Skeletal muscle cell (primary cell): Measurements from ENCODE around the gene KLF11.
"Not testable (repeated sequence)": the region's sequence is repeated elsewhere in the genome, so short reads cannot be mapped to it uniquely, and the experiment has no call there.

Source experiments
- DNase-seq: peaks from one replicate; pipeline ENCODE4 v3.0.0-alpha.2; 2010; ENCODE audit warnings: low read depth
- H3K4me3 ChIP-seq: 2 replicates; pipeline ENCODE4 v1.5.1; 2011; ENCODE audit warnings: low read depth, mild to moderate bottlenecking, control low read depth, low read length, moderate library complexity

Gene KLF11

DNA sequence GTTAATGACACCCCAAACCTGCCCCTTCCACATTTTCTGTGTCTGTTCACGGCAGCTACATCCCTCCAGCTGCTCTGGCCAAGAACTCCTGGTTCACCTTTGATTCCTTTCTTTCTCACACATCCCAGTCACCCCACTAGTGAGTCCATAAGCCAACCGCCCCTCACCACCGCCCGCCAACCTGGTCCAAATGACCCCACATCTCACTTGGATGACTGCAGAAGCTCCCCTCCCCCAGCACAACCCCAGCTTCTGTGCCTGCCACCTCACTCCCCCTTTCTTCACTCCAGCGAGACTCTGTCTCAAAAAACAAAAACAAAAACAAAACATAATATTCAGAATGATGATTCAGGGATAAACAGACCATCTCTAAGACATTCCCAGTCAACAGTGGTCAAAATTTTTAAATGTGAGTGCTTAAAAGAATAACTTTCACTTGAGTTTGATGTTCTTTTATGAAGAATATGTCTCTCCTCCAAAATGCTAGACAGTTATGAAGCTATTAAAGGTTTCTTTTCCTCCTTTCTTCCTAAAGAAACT is 33.7 kb downstream of the KLF11 start:
- H3K4me3 ChIP-seq = no peak overlapping the region
- no peak for DNase-seq

GRCh38 chr2:10078001-10078400 is 34.7 kb downstream of the KLF11 start:
- DNase-seq = no peak
- no peak overlapping the region for H3K4me3 ChIP-seq

DNA sequence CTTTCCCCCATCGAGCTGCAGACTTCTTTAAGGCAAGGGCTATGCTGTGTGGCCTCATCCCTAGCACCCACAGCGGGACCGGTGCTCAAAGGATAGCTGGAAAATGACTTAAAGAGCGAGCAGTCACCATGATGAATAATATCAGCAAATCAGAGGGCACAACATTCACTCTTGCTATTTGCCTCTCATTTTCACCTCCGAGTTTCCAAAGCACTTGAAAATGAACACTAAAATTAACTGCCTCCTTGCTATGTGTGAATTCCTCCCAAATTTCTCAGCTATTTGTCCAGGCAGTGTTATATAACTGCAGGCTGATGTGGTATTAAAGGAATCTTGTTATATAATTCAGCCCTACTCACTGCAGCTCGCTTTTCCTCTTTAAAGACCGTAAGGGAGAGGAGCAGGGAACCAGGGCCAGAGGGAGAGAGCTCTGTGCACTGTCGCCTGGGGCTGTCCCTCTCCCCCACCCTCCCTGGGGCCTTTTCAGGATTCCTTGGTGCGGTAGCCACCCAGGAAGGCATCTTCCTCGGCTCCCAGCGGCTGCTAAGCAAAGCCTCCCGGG is 35.4 kb downstream of the KLF11 start:
- H3K4me3 ChIP-seq = peak overlapping the region; percentile 44
- DNase-seq = no peak

GRCh38 chr2:10079266-10079869 is 36.0 kb downstream of the KLF11 start:
- DNase-seq = peak; percentile 29
- H3K4me3 ChIP-seq = peak overlapping the region; percentile 44

- no peak for DNase-seq
- H3K4me3 ChIP-seq = peak within 1 kb of the TSS; percentile 44
Observed at GRCh38 chr2:10079870-10080535, 36.7 kb downstream of the KLF11 start, which contains the start of gene CYS1. Gene CYS1 (minus strand): TSS chr2:10080411. CDS start chr2:10080223, 188 bp downstream.

GRCh38 chr2:10080536-10081304 is 37.4 kb downstream of the KLF11 start:
- peak overlapping the region; percentile 8 for H3K4me3 ChIP-seq
- DNase-seq = no peak

DNA sequence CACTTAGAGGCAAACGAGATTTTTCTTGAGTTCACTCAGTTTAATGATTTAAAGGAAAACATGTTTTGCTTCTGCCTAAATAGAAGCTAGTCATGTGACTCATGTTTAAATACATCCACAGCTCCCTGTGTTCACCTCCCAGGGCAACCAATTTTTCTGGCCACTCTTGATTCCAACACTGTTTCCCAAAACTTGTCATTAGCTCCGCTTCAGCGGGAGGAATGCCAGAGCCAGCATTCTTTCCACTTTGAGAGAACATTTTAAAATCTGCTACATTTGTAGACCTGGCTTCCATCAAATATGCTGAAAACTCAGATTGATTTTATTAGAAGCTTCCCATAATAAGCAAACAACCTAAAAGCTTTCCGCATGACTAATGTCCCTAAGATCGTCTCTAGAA is 39.7 kb downstream of the KLF11 start:
- H3K4me3 ChIP-seq = no peak overlapping the region
- DNase-seq = no peak

DNA sequence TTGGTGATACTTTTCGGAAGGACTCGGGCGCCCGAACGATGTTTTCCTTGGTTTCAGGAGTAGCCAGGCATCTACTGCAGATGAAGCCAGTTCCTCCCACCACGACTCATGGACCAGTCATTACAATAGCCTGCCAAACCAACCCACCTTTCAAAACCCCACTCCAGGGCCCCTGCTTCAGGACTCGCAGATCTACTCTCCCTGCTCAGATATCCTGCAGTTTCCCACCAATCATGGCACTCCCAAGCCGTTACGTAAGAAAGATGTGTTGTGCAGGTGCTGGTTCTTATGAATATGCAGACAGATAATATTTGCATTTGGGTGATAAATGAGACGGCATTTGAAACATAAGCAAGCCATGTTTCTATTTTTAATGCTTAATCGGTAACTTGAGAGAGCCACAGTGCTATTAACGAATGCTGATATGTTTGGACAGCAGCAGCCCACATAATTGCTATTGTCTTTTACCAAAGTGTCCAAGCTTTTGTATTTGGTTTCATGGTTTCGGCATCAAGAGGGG is 40.4 kb downstream of the KLF11 start:
- no peak for DNase-seq
- no peak overlapping the region for H3K4me3 ChIP-seq

GRCh38 chr2:10084223-10084865 is 41.0 kb downstream of the KLF11 start:
- no peak overlapping the region for H3K4me3 ChIP-seq
- no peak for DNase-seq

- DNase-seq = no peak
- H3K4me3 ChIP-seq = no peak overlapping the region
Observed at GRCh38 chr2:10085043-10085667, 41.8 kb downstream of the KLF11 start.

- no peak for DNase-seq
- H3K4me3 ChIP-seq = no peak overlapping the region
Observed at GRCh38 chr2:10085668-10086059, 42.3 kb downstream of the KLF11 start.

DNA sequence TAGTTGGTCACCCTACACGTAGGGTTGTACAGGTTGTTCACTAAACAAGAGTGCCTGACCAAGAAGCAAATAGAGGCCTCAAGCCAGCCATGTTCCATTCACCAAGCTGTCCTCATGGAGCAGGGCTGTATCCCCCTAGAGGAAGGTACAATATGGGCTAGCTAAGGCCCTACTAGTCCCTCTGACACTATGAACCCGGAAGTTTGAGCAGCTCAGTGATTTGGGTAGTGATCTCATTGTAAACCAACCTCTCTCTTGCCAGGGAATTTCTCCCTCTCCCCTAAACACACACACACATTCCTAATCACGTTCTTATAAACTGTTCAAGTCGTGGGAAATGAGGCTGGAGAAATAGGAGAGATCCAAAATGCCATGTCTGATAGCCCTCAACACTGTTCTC is 43.6 kb downstream of the KLF11 start:
- no peak overlapping the region for H3K4me3 ChIP-seq
- DNase-seq = no peak

DNA sequence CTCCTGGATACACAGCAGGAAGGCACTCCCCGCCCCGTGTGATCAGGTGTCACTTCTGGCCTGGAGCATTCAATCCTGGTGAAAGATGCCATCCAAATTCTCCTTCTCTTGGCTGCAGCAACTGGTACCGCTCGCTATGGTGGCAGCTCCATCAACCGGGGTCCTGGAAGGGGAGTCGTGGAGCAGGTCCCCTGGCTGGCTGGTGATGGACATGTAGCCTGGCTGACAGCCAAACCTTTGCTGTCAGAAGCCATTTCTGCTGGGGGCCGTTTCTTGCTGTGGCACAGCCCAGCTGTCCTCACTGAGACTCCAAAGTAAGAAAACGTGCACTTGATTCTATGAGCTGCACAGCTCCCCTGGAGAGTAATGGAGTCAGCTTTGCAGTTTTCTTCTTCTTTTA is 44.0 kb downstream of the KLF11 start:
- no peak for DNase-seq
- H3K4me3 ChIP-seq = no peak overlapping the region

GRCh38 chr2:10089565-10090190 is 46.3 kb downstream of the KLF11 start:
- no peak for DNase-seq

DNA sequence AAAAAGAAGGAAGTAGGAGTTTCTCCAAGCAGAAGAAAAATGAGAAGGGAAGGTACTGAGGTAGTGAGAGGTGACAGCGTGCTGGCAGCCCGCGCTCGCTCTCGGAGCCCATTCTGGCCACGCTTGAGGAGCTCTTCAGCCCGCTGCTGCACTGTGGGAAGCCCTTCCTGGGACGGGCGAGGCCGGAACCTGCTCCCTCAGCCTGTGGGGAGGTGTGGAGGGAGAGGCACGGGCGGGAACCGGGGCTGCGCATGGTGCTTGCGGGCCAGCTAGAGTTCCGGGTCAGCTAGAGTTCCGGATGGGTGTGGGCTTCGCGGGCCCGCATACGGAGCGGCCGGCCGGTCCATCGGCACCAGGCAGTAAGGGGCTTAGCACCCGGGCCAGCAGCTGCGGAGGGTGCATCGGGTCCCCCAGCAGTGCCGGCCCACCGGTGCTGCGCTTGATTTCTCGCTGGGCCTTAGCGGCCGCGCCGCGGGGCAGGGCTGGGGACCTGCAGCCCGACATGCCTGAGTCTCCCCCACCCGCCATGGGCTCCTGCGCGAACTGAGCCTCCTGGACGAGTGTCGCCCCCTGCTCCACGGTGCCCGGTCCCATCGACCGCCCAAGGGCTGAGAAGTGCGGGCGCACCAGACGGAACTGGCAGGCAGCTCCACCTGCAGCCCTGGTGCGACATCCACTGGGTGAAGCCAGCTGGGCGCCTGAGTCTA is 48.0 kb downstream of the KLF11 start:
- no peak overlapping the region for H3K4me3 ChIP-seq

More at GRCh38 chr2:10089565-10090190, 46.3 kb downstream of the KLF11 start:
- no peak overlapping the region for H3K4me3 ChIP-seq

GRCh38 chr2:10091889-10092244 is 48.5 kb downstream of the KLF11 start:
- H3K4me3 ChIP-seq, DNase-seq: not testable (repeated sequence)

More for the DNA sequence above, 48.0 kb downstream of the KLF11 start:
- no peak for DNase-seq

- H3K4me3 ChIP-seq = no peak overlapping the region
- no peak for DNase-seq
Observed at GRCh38 chr2:10094271-10094814, 51.0 kb downstream of the KLF11 start.

- no peak overlapping the region for H3K4me3 ChIP-seq
- DNase-seq = no peak
Observed at GRCh38 chr2:10095175-10095574, 51.8 kb downstream of the KLF11 start.
